HG02852 (cell line): ENCODE measurements around the gene TP73.
A peak's percentile ranks its signal among the peaks of the same experiment; 100 is the strongest.
"Not testable (repeated sequence)": the region's sequence is repeated elsewhere in the genome, so short reads cannot be mapped to it uniquely, and the experiment has no call there.

ENCODE experiments used
- ATAC-seq: cut with Tn5 transposase; IDR thresholded peaks from one replicate; pipeline ENCODE4 v1.9.1; 2021; ENCODE audit warnings: mild to moderate bottlenecking, moderate library complexity; ENCODE audit not compliant: unreplicated experiment

TP73 gene

DNA sequence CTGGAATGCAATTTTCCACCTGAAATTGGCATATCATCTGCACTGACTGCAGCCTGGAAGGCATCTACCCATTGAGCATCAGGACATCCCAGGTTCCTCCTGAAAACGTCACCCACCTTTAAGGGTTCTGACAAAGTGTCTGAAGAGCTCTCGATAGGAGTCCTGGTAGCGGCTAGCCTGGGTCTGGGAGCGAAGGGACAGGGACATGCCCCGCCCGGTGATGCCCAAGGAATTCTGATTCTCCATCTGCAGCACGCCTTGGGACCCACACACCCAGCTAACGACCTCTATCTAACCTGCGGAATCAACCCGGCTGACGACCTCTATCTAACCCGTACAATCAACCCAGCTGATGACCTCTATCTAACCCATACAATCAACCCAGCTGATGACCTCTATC, 86.6 kb downstream of the TP73 start:
- no peak for ATAC-seq

DNA sequence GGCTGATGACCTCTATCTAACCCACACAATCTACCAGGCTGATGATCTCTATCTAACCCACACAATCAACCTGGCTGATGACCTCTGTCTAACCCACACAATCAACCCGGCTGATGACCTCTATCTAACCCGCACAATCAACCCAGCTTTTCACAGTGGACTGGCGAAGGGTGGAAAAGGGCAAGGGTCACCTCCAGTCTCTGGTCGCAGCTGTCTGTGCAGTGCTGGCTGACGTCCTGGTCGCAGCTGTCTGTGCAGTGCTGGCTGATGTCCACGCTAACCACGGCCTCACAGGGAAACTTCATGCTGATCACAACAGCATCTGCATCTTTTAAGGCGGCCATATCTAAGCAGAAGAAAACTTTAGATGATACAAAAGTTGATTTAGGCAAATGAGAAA, 87.7 kb downstream of the TP73 start:
- no peak for ATAC-seq

DNA sequence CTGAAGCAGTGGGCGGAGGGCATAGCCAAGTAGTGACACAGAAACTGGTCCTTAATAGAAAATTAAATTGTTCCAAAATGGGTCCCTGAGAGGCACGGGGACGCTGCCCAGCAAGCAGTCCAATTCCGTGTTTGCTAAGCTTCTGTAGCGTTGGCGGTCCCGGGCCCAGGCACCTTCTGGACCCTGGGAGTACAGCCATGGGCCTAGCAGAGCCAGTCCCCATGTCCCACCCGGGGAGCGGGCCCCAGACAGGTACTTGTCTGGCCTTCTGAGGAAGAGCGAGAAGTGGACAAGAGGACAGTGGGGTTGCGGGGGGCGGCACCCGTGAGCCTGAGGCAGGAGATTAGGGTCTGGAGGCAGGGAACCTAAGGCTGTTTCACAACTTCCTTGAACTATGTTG, 88.4 kb downstream of the TP73 start:
- no peak for ATAC-seq

DNA sequence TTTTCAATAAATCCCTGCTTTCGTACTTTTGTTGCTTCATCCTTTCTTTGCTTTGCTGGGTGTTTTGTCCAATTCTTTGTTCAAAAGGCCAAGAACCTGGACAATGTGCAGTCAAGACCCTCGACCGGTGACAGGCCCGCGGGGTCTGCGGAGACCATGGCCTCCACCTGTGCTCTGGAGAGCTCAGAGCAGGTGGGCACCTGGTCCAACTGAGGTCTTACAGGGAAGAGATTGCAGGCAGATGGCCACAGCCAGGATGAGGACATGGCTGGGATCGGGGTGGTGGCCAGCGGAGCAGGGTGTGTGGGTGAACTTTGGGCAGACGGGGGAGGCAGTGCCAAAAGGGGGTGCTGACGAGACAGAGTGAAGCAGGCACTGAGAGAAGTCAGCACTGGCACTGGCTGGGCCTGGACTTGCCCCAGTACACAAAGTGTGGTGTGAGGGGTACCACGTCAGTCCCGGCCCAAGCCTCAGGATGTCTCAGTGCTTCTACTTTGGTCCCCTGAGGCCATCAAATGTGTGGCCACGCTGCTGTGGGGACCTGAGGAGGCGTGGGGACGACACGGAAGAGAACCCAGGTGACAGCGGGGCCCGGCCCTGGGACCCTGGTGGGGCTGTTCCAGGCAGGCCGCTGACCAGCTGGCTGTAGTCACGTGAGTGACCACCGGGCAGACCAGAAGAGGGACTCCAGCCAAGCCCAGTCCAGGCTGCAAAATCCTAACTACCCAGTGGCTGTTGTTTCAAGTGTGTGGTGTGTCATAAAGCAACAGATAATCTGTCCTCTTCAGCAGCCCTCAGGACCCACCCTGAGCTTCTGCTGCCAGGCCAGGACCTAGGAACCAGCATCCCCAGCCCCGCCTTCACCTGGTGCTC, 89.5 kb downstream of the TP73 start:
- ATAC-seq = no peak

DNA sequence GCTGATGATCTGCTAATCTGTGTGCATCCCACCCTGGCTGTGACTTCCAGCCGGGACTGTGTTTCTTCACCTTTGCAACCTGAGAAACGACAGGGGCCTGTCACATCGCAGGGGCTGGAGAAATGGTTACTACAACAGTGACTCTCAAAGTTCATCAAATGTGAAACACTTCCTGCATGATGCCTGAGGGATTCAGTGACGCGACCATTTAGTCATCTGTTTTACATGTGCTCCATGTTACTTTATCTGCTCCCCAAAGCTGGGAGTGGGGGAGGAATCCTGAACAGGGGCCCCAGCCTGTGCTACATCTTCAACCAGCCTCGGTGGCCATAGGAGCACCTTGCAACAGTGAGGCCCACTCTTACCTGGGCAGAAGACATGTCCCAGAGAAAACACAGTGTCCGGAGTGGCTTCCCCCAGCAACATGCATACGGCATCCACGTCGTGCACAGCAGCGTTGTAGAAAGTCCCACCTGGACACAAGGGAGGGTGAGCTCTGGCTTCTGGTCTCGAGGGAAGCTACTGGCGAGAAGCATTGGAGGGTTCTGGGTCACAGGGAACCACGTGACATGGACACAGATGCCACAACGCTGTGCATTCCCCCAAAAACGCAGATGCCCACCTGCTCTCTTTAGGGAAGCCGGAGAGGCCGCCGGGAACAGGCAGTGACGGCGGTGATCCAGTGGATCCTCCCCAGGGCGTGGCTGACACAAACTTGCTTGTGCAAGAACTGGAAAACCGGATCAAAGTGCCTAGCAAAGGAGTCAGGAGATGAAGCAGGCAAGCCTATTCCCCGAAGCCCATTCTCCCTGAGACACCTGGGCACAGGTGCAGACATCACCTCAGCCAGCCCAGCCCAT, 90.4 kb downstream of the TP73 start:
- ATAC-seq = no peak

DNA sequence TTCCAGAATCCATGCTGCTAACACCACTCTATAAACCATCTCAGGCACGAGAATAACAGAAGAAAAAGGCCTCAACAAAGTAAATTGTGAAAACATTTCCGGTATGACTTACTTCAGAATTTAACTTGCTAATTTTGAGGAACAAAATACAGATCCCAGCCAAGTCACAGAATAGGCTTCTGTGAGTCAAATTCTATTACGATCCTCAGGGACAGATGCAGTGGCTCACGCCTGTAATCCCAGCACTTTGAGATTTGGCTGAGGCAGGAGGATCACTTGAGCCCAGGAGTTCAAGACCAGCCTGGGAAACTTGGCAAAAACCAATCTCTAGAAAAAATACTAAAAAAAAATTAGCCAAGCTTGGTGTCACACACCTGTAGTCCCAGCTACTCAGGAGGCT, 91.1 kb downstream of the TP73 start:
- ATAC-seq = no peak

DNA sequence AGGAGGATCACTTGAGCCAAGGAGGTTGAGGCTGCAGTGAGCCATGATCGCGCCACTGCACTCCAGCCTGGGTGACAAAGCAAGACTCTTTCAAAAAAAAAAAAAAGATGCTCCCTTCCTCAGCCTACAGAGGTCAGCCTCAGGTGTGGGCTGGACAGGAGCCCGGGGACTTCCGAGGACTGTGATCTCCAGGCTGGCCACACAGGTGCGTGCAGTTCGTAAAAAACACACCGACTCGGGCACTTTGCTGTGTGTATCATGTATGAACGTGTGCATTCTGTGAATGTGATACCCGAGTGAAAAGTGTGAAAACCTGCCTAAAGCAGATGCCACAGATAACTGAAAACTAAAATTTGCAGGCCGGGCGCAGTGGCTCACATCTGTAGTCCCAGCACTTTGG, 91.5 kb downstream of the TP73 start:
- no peak for ATAC-seq

DNA sequence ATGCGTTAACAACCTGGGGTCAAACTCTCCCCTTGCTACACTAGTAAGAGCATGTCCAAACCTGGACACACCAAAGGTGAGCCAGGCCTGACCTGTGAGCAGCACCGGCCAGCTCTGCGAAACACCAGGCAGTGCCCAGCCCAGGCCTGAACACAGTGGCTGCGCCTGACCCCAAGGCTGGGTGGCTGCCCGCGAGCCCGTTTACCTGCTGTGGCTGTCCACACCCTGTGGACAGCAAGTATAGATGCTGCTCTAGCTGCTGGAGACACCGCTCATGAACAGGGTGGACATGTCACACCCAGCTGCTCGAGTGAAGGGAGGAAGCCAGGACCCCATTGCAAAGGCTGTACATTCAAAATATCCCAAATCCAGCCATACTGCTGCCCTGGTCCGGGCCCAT, 92.3 kb downstream of the TP73 start:
- ATAC-seq = no peak

DNA sequence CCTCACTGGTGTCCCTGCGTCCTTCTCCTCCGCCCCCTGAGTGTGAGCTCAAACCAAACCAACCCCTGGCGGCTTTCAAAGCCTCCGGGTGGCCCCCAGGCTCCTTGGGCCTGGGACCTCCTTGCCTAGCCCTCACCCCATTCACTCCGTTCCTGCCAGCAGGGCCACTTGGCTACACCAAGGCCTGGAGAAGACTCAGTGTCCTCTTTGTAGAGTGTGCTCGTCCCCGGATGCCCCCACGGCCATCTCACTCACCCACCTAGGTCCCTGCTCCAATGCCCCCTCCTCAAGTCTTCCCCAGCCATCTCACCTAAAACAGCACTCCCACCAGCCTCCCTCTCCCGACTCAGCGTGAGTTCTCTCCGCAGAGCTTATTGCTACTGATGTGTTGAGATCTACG, 92.8 kb downstream of the TP73 start:
- ATAC-seq = no peak

DNA sequence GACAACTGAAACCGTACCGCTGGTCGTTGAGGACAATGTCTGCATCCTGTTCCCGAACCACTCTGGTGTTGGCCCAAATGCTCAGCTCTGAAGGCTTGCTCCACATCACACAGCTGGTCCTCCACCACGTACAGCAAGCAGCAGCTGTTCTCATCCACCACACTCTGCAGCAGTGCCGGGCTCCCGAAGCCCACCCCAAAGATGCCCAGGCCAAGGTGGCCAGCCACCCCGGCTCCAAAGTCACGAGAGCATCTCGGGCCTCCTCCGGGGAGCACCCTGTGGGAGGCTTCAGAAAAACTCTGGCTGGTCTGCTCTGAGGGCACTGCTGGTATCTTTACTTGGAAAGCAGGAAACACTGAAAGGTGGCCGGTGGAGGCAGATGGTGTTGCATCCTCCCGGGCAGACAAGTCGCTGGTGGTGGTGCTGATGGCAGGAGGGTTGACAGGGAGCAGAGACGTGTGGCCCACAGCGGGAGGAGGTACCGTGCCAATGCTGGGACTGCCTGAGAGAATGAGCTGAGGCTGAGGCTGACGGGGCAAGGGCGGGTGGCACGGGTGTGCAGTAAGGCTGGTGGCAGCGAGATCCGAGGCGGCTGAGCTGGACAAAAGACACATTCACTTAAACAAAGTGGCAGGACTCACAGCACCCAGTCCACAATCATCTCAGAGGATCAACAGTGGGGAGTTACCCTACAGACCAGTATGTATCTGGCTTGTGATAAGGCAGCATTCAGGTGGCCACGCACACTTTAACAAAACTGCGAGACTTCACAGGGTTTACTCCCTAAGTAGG, 93.5 kb downstream of the TP73 start:
- ATAC-seq = no peak

DNA sequence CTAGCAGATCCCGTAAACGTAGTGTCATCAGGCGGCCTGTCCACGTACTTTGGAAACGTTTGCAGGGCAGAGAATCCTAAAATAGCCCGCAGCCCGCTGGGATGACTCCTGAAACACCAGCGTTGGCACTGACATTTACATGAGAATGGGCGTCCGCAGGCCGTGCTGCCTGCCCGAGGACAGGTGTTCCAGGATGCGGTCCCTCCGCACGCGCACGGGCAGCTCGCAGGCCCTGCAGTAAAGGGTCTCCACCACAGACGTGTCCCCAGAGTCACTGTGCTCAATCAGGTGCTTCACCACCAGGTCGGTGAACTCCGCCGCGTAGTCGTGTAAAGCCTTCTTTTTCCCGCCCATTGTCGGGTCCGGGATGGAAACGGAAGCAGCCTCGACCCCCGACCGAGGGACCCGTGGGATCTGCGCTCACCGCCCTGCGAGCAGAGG, 94.1 kb downstream of the TP73 start:
- ATAC-seq = no peak

DNA sequence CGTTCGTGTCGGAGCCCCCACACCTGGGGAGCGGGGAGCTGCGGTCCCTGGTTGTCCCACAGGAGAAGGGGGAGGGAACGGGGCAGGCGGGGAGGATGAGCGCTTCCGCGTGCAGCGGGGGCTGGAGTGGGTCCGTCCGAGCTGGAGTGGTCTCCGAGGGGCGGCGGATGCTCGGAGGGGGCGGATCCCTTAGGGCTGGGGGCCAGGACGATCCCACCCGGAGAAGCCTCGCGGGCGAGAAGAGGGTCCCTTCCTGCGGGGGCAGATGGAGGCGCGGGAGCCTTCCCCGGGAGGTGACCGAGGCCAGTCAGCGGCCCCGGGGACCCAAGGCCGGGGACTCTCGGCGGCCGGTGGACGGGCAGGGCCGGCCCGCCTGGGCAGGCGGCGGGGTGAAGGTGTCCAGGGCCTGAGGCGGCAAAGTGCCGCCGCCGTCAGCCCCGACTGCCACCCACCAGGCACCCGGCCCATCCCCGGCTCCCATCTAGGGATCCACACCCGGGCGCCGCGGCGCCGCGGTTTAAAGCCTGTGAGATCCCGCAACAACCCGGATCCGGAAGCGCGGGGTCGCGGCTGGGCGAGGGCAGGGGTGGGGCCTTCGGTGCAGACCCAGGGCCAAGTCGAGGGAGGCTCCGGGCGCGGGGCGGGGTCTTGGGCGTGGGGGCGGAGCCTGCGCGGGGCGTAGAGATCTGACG, 94.7 kb downstream of the TP73 start:
- peak; percentile 79 for ATAC-seq

DNA sequence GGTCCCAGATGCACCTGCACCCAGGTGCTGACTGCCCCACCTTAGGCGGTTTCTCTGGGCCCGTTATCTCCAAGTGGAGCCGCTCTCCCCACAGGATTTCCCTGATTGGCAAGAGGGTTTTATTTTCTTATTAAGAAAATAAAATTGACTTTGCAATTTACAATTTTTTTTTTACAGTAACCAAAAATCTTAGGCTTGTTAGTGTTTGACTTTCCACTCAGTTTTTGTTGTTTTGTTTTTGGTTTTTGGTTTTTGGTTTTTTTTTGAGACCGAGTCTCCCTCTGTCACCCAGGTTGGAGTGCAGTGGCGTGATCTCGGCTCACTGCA, 95.2 kb downstream of the TP73 start:
- ATAC-seq = no peak

DNA sequence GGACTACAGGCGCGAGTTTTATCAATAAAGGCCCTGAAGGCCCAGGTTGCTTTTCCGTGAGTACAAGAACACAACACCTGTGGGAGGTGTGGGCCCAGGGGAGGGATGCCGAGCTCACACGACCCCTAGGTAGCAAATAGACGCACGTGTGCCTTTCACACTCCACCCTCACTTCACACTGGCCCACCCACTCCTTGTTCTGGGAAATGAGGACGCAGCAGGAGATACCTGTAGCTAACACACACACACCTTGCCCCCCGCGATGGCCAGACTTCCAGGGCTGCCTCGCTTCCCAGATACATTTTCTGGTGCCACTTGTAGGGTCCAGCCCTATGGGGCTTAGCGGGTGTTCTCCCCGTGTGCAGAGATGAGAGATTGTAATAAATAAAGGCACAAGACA, 95.6 kb downstream of the TP73 start:
- ATAC-seq = no peak

DNA sequence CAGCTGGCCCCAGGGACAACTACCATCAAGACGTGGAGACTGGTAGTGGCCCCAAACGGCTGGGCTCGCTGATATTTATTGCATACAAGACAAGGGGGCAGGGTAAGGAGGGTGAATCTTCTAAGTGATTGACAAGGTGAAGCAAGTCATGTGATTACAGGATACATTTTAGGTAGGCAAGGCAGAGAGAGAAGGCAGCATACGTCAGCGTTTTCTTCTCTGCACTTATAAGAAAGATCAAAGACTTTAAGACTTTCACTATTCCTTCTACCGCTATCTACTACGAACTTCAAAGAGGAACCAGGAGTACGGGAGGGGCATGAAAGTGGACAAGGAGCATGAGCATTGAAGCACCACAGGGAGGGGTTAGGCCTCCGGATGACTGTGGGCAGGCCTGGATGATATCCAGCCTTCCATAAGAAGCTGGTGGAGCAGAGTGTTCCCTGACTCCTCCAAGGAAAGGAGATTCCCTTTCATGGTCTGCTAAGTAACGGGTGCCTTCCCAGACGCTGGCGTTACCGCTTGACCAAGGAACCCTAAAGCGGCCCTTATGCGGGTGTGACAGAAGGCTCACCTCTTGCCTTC, 96.1 kb downstream of the TP73 start:
- ATAC-seq = not testable (repeated sequence)

DNA sequence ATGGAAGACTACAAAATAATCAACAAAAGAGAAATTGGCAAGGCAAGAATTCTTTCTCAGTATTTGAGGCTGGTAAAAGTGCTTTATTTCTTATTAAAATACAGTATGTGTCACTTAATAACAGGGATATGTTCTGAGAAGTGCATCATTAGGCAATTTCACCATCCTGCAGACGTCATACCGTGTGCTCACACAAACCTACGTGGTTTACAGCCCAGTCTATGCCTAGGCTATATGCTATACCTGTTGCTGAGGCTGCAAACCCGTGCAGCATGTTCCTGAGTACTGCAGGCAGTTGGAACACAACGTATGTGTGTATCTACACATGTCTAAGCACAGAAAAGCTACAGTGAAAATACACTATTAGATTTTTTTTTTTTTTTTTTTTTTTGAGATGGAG, 97.2 kb downstream of the TP73 start:
- ATAC-seq = no peak

DNA sequence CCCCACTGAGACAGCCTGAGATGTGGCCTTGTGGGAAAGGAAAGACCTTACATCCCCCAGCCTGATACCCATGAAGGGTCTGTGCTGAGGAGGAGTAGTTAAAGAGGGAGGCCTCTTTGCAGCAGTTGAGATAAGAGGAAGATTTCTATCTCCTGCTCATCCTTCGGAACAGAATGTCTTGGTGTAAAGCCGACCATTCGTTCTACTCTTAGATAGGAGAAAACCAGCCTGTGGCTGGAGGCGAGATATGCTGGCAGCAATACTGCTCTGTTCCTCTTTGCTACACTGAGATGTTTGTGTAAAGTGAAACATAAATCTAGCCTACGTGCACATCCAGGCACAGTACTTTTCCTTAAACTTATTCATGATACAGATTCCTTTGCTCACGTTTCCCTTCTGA, 98.4 kb downstream of the TP73 start:
- no peak for ATAC-seq

DNA sequence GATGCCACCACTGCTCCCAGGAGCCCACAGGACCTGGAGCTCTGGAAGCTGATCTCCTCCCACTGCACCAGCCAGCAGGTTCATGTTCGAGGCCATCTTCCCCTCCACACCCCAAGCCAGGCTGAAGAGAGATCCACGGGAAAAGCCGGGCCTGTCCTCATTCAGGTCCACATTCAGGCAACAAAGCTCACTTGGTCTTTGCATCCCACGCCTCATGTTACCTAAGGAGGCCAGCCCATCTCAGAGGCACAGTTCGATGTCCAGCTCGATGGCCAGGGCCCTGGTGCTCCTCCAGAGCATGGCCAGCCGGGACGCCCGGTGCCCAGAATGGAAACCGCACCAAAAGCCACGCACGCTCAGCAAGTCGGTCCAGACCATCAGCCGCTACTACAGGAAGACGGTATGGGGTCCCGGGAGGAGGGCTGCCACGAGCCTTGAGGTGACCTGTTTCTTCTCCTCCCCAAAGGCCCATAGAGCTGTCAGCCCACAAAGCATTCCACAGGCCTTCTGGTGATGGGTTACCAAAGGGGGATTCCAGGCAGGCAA, 100.2 kb downstream of the TP73 start, which contains the start of gene CCDC27:
CCDC27 (plus strand) TSS at position 51 of the 546 bp plus-strand sequence; CDS start at position 83, 32 bp downstream.
- ATAC-seq = no peak

DNA sequence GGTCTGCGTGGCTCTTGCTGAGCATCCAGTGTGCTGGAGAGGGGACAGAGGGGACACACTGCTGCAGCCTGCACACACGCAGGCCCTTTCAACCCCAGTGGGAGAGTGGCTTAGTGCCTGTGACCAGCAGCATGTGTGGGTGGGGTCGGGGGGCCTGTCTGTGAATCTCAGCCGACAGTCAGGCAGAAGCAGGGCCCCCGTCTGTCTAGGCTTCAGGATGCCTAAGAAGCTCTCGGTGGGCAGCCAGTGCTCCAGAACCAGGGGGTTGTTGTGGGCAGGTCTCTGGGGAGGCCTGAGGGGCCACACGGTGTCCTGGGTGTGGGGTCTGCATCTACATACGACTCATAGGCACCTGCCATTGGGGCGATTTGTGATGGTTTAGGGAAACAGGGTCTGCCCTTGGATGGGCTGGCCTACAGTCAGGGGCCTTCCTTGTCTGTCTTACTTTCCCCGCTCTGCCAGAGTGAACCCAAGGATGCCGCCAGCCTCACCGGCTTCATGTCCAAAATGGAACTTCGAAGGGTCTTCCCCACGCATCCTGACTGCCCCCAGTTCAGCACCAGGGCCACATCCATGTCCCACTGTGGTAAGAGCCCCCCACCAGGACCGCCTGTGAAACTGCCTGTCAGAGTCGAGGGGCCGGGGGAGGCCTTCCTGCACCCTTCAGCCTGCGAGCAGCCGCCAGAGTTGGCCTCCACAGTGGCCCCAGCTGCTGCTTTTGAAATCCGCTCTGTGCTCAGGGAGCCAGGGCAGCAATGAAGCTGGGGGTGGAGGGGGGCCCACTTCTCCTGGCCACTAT, 101.5 kb downstream of the TP73 start:
- ATAC-seq = no peak
